GM19035 (cell line): ENCODE data around the gene RNF112.

Experiments used
- ATAC-seq: cut with Tn5 transposase; IDR thresholded peaks from one replicate; pipeline ENCODE4 v1.9.1; 2021; ENCODE audit not compliant: unreplicated experiment

RNF112 gene

GRCh38 chr17:19372866-19373504, 38.0 kb upstream of the RNF112 start:
- no peak for ATAC-seq

- ATAC-seq: no peak
These were observed 36.9 kb upstream of the RNF112 start for GRCh38 chr17:19374136-19374535.

GRCh38 chr17:19375732-19376131, 35.3 kb upstream of the RNF112 start:
- ATAC-seq: no peak

- no peak for ATAC-seq
These were observed 34.2 kb upstream of the RNF112 start for GRCh38 chr17:19376811-19377210.

GRCh38 chr17:19377602-19378415, 33.2 kb upstream of the RNF112 start:
- ATAC-seq: peak; percentile 93

GRCh38 chr17:19378416-19379360, 32.3 kb upstream of the RNF112 start, which contains the start of gene MAPK7:
TSS of gene MAPK7 (plus strand) at chr17:19378498. CDS start at chr17:19378901, 403 bp downstream.
- ATAC-seq: peak; percentile 19

GRCh38 chr17:19379361-19380065, 31.5 kb upstream of the RNF112 start:
- ATAC-seq: no peak

GRCh38 chr17:19380481-19381301, 30.3 kb upstream of the RNF112 start:
- ATAC-seq: no peak

GRCh38 chr17:19381361-19381740, 29.7 kb upstream of the RNF112 start:
- ATAC-seq: no peak

GRCh38 chr17:19381741-19382444, 29.1 kb upstream of the RNF112 start:
- no peak for ATAC-seq

GRCh38 chr17:19382531-19383444, 28.2 kb upstream of the RNF112 start:
- ATAC-seq: no peak

- ATAC-seq: no peak
These were observed 27.2 kb upstream of the RNF112 start for GRCh38 chr17:19383681-19384470.

- ATAC-seq: no peak
These were observed 26.2 kb upstream of the RNF112 start for GRCh38 chr17:19384723-19385391.

GRCh38 chr17:19385521-19385983, 25.5 kb upstream of the RNF112 start:
- ATAC-seq: no peak

GRCh38 chr17:19386051-19386929, 24.7 kb upstream of the RNF112 start:
- no peak for ATAC-seq
